GM12872 (cell line): ENCODE measurements around the gene FAHD2B.
"Not testable (repeated sequence)": the region's sequence is repeated elsewhere in the genome, so short reads cannot be mapped to it uniquely, and the experiment has no call there.

ENCODE experiments used
- TF ChIP-seq, protein P1 (sequence below): IDR thresholded peaks from 3 replicates; pipeline ENCODE4 v1.5.1; 2011; ENCODE audit warnings: low read depth, mild to moderate bottlenecking, low read length, moderate library complexity; ENCODE audit not compliant: insufficient read depth

Gene FAHD2B, protein sequence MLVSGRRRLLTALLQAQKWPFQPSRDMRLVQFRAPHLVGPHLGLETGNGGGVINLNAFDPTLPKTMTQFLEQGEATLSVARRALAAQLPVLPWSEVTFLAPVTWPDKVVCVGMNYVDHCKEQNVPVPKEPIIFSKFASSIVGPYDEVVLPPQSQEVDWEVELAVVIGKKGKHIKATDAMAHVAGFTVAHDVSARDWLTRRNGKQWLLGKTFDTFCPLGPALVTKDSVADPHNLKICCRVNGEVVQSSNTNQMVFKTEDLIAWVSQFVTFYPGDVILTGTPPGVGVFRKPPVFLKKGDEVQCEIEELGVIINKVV

DNA sequence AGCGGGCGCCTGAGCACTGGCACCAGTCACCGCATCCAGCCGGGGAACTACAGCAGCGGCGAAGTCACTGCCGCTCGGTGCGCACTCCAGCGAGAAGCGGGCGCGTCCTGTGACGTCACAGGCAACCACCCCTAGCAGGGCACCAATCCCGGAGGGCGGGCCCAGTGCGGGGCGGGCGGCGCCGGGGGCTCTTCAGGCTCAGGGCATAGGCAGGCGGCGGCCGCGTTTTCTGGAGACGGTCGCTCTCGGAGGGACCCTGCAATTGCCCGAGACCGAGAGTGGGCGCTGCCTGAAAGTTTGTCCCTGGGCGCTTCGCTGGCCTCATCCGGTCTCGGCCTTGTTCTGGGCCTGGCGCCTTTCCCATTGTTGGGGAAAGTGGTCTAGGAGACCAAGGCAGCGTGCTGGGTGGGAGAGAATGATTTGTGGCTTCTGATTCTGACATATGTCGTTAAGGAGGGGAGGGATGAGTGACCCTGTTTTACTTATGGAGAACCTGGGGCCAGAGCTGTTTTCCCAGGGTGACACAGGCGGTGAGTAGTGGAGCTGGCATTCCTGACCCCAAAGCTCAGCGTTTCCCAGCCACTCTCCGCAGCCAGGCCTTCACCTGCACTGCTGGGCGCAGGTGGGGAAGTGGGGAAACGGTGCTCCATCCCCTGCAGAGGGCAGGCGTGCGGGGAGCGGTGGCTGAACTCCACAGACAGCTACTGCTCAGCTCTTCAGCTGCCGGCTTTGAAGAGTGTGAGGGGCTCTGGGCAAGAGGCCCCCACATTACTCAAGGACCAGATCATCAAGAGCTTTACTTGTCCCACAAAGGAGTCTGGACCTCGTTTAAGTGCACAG is at the start of gene FAHD2B:
Gene FAHD2B, minus strand, starts transcription at position 111 of the 840 bp plus-strand sequence. CDS start 3,176 bp downstream, outside the sequence.
- TF ChIP-seq, protein P1, sequence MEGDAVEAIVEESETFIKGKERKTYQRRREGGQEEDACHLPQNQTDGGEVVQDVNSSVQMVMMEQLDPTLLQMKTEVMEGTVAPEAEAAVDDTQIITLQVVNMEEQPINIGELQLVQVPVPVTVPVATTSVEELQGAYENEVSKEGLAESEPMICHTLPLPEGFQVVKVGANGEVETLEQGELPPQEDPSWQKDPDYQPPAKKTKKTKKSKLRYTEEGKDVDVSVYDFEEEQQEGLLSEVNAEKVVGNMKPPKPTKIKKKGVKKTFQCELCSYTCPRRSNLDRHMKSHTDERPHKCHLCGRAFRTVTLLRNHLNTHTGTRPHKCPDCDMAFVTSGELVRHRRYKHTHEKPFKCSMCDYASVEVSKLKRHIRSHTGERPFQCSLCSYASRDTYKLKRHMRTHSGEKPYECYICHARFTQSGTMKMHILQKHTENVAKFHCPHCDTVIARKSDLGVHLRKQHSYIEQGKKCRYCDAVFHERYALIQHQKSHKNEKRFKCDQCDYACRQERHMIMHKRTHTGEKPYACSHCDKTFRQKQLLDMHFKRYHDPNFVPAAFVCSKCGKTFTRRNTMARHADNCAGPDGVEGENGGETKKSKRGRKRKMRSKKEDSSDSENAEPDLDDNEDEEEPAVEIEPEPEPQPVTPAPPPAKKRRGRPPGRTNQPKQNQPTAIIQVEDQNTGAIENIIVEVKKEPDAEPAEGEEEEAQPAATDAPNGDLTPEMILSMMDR: not testable (repeated sequence)

DNA sequence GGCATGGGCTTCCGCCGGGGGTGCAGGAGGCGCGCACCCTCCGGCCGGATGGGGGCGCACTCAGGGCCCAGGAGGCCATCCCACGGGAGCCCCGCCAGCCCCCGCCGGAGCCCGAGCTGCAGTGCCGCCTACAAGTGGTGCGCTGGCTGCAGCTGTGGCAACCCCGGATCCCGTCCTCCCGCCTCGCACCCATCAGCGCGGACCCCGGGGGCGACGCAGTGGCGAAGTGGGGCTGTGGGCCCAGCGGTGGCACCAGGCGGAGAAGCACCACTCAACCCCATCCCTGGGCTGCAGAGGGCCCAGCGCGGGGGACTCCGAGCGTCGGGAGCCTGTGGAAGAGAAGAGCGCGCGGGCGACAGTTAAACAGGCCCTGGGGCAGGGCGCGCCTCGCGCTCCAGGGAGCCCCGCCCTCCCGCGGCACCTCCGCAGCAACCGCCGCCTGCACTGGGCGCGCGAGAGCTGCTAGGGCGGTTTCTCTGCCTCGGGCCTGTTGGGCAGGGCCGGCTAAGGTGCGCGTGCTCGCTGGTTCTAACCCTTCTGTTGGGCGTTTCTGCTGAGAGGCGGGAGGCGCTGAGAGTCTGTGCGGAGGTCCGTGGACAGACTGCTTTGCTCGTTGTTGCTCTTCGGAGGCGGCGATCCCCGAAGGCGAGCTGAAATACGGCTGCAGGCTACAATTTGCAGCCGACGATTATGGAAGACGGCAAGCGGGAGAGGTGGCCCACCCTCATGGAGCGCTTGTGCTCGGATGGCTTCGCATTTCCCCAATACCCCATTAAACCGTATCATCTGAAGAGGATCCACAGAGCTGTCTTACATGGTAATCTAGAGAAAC is 18.6 kb upstream of the FAHD2B start, which contains the start of gene ANKRD36:
Gene ANKRD36, plus strand, starts transcription at position 104 of the 832 bp plus-strand sequence. Its CDS starts 587 bp downstream, at position 691.
- TF ChIP-seq, protein P1: peak; percentile 50; the same call in 2 of the 3 replicates

DNA sequence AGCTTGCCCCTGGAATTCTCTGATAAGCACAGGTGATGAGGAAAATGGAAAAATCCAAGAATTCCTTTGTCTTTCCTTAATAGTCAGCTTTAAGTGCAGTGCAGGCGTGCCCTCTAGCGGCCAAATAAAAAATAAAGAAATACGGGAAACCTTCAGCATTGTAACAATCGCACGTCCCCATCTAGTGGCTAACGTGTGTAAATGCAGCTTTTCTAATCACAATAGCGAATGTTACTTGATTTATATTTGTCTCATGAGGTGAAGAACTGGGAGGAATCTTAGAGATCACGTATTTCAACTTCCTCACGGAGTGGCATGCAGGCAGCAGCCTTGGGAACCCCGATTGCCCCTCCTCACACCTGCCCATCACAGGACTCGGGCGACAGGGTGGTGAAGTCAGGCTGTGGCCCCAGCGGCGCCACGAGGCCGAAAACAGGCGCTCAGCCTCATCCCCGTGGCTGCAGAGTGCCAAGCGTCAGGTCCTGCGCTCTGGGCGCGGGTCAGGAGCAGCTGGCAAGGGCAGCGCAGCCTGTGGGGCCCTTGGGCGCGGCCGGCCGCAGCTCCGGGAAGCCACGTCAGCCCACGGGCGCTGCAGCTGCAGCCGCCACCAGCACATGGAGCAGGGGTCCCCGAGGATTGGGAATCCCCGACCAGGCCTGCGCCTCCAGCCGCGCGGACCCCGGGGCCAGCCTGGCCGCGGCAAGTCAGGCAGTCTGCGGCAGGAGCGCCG is 17.8 kb upstream of the FAHD2B start:
- TF ChIP-seq, protein P1: peak; percentile 62

DNA sequence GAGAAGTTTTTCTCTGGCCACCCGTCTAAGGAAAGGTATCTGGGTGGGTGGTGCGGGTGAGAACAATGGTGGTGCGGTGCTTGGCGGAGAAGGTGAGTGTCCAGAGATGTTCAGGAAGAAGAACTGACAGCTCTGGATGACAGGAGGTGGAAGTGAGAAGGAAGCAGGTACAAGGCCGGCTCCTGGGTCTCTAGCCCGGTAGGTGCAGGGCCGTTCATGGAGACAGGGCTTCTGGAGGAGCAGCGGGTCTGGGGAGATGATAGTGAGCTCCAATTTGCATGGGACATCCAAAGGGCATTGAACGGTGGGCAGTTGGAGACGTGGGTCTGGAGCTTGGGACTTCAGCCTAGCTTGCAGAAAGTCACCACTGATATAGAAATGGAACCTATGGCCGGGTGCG is 979 bp upstream of the FAHD2B start:
- TF ChIP-seq, protein P1: no peak

DNA sequence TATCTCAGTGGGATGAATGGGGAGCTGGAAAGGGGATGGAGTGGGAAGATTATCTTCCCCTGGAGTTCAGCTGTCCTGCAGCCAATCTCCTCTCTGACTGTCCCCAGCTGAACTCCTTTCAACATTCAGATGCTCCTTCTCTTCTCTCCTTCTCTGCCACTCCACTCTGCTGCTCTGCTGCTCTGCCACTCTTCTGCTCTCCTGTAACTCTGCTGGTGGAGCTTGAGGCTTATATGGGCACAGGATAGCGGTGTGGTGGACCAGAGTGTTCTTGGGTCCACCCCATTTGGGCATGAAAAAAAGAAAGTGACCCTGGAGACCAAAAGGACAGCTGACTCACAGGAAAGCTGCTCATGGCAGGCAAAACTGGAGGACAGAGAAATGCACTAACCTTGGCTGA is 26.6 kb downstream of the FAHD2B start:
- TF ChIP-seq, protein P1: no peak

DNA sequence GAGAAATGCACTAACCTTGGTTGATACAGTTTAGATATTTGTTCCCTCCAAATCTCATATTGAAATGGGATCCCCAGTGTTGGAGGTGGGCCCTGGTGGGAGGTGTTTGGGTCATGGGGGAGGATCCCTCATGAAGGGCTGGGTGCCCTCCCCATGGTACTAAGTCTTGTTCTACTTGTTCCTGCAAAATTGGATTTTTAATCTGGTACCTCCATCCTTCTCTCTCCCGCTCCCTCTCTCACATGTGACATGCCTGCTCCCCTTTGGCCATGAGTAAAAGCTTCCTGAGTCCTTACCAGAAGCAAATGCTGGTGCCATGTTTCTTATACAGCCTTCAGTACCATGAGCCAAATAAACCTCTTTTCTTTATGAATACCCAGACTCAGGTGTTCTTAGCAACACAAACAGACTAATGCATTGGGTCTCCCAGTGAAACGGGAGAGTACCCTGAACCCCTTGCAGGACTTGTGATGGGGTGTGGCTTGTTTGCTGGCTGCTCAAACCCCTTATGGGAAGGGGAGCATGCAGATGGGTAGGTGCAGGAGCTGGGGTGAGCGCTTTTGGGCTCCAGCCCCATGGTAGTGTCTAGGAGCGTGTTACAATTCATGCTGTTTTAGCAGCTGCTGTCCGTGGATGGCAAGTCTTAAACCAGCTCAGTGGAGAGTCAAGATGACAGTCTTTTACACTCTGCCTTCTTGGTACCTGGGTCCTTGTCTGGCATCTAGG is 27.2 kb downstream of the FAHD2B start:
- TF ChIP-seq, protein P1: no peak
